HCT116 (cell line): ENCODE results near the gene MECP2. TPM values are rescaled to one million over a fixed set of nuclear protein-coding genes. Genes with fewer than 3 reads are reported as not detected.

Experiments
- ATAC-seq: fragments of 200-7000 bp; cut with Tn5 transposase; 2 replicates; pipeline ENCODE4 v1.9.1; 2020; ENCODE audit warnings: mild to moderate bottlenecking, moderate library complexity
- BruUV-seq: library from RNA; stranded (reverse); fragments of 400-500 nt; replicated peaks from 2 replicates; lab custom pipeline; 2021; lab: Mats Ljungman, UMichigan
- CTCF ChIA-PET: fragments of 300-600 bp; sonication (Branson Sonifier 250); formaldehyde crosslinking; loops from one replicate; lab custom pipeline; 2021; ENCODE audit warnings: antibody characterized with exemption; lab: Charles Lee
- POLR2A ChIA-PET: fragments of 300-600, 350-600 bp; sonication (Branson Sonifier 250); formaldehyde crosslinking; loops from one replicate; lab custom pipeline; 2021; ENCODE audit warnings: antibody characterized with exemption; lab: Charles Lee
- RAD21 ChIA-PET, 2 experiments: fragments of 300-600 bp; sonication (Branson Sonifier 250); formaldehyde crosslinking; loops; one replicate each; lab custom pipeline; 2023; ENCODE audit warnings: low total read pairs in 2 of 2; ENCODE audit not compliant: uncharacterized antibody in 2 of 2, unreplicated experiment in 2 of 2, low non-redundant PET in 1 of 2; lab: Charles Lee
- DNase-seq: peaks from one replicate; pipeline ENCODE4 v3.0.0-alpha.2; 2010; ENCODE audit warnings: low read depth, low spot score
- H2AFZ ChIP-seq: fragments of 200-600 bp; shearing (Covaris generic), sonication (generic); 2 replicates; pipeline ENCODE4 v1.6.1; 2017; ENCODE audit warnings: low read depth, mixed run types, mixed read lengths, antibody characterized with exemption, low read length; ENCODE audit not compliant: poor library complexity, severe bottlenecking
- H3K27ac ChIP-seq: 2 replicates; pipeline ENCODE4 v1.5.1; 2012; ENCODE audit warnings: low read depth, low read length
- H3K27me3 ChIP-seq: fragments of 200-600 bp; sonication (generic); 2 replicates; pipeline ENCODE4 v1.6.1; 2016; ENCODE audit warnings: mixed run types, low read length, mixed read lengths; ENCODE audit not compliant: insufficient read depth
- H3K36me3 ChIP-seq, 2 experiments: fragments of 200-500 bp in 1 of 2; fragments of 200-600 bp in 1 of 2; sonication (Bioruptor generic) in 1 of 2; sonication (generic) in 1 of 2; 2 replicates each; pipeline versions ENCODE4 v1.5.1 to v1.6.1; 2014 to 2016; ENCODE audit warnings: low read length in 2 of 2, inconsistent platforms in 1 of 2, mixed read lengths in 1 of 2, mixed run types in 1 of 2; ENCODE audit not compliant: insufficient read depth in 2 of 2, control insufficient read depth in 1 of 2
- H3K4me1 ChIP-seq, 2 experiments: fragments of 200-600 bp in 1 of 2; sonication (generic) in 1 of 2; 2 replicates each; pipeline versions ENCODE4 v1.5.1 to v1.6.1; 2012 to 2017; ENCODE audit warnings: low read length in 2 of 2, inconsistent platforms in 1 of 2, mild to moderate bottlenecking in 1 of 2, mixed read lengths in 1 of 2, mixed run types in 1 of 2, moderate library complexity in 1 of 2; ENCODE audit not compliant: insufficient read depth in 2 of 2, control insufficient read depth in 1 of 2
- H3K4me2 ChIP-seq: fragments of 200-600 bp; sonication (generic); 2 replicates; pipeline ENCODE4 v1.6.1; 2017; ENCODE audit warnings: mixed run types, low read length, mixed read lengths
- H3K4me3 ChIP-seq, 2 experiments: fragments of 200-600 bp in 1 of 2; sonication (generic) in 1 of 2; replicated peaks in 1 of 2; 2 replicates each; pipeline ENCODE4 v1.5.1; 2011 to 2016; ENCODE audit warnings: low read length in 2 of 2, control low read depth in 1 of 2, low read depth in 1 of 2, mild to moderate bottlenecking in 1 of 2, mixed read lengths in 1 of 2, mixed run types in 1 of 2
- H3K79me2 ChIP-seq: fragments of 200-600 bp; sonication (generic); 2 replicates; pipeline ENCODE4 v1.6.1; 2017; ENCODE audit warnings: mild to moderate bottlenecking, mixed run types, low read length, moderate library complexity, mixed read lengths; ENCODE audit not compliant: insufficient read depth
- H3K9ac ChIP-seq: fragments of 200-600 bp; sonication (generic); 2 replicates; pipeline ENCODE4 v1.6.1; 2016; ENCODE audit warnings: low read length, mixed read lengths
- H3K9me2 ChIP-seq: fragments of 200-600 bp; sonication (generic), shearing (Covaris generic); 2 replicates; pipeline ENCODE4 v1.6.1; 2017; ENCODE audit warnings: mixed run types, mild to moderate bottlenecking, moderate library complexity; ENCODE audit not compliant: insufficient read depth
- H3K9me3 ChIP-seq, 2 experiments: fragments of 200-500 bp in 1 of 2; fragments of 200-600 bp in 1 of 2; sonication (Bioruptor generic) in 1 of 2; sonication (generic) in 1 of 2; 2 replicates each; pipeline ENCODE4 v1.6.1; 2014 to 2017; ENCODE audit warnings: low read length in 2 of 2, mixed read lengths in 2 of 2, inconsistent platforms in 1 of 2, low read depth in 1 of 2, mild to moderate bottlenecking in 1 of 2, mixed run types in 1 of 2, moderate library complexity in 1 of 2; ENCODE audit not compliant: control insufficient read depth in 1 of 2, insufficient read depth in 1 of 2
- H4K20me1 ChIP-seq: fragments of 200-600 bp; sonication (generic), shearing (Covaris generic); 2 replicates; pipeline ENCODE4 v1.6.1; 2017; ENCODE audit warnings: mixed run types, mild to moderate bottlenecking, moderate library complexity; ENCODE audit not compliant: insufficient read depth
- CBX3 ChIP-seq: IDR thresholded peaks from 2 replicates; pipeline ENCODE4 v1.6.1; 2012; ENCODE audit warnings: low read depth
- CTCF ChIP-seq, 3 experiments: fragments of 200-600 bp in 1 of 3; sonication (generic) in 1 of 3; IDR thresholded peaks in 2 of 3; conservative IDR thresholded peaks in 1 of 3; 2 replicates each; pipeline ENCODE4 v1.5.1; 2012 to 2017; ENCODE audit warnings: low read depth in 2 of 3, low read length in 2 of 3, antibody characterized with exemption in 1 of 3, borderline replicate concordance in 1 of 3, control low read depth in 1 of 3, mild to moderate bottlenecking in 1 of 3, mixed read lengths in 1 of 3, mixed run types in 1 of 3, moderate library complexity in 1 of 3; ENCODE audit not compliant: insufficient read depth in 1 of 3
- FOSL1 ChIP-seq: IDR thresholded peaks from 2 replicates; pipeline ENCODE4 v1.6.1; 2012; ENCODE audit warnings: low read depth
- JUND ChIP-seq: IDR thresholded peaks from 2 replicates; pipeline ENCODE4 v1.6.1; 2012
- MAX ChIP-seq: IDR thresholded peaks from 2 replicates; pipeline ENCODE4 v1.6.1; 2012
- POLR2A ChIP-seq: IDR thresholded peaks from 2 replicates; pipeline ENCODE4 v1.7.0; 2011; ENCODE audit warnings: borderline replicate concordance; ENCODE audit not compliant: insufficient read depth, insufficient read length; ENCODE audit errors: extremely low read depth
- POLR2AphosphoS5 ChIP-seq: IDR thresholded peaks from 2 replicates; pipeline ENCODE4 v1.6.1; 2011; ENCODE audit warnings: mild to moderate bottlenecking, low read depth, low read length, moderate library complexity
- REST ChIP-seq: IDR thresholded peaks from 2 replicates; pipeline ENCODE4 v1.6.1; 2012; ENCODE audit warnings: low read depth
- SIN3A ChIP-seq: IDR thresholded peaks from 2 replicates; pipeline ENCODE4 v1.6.1; 2012; ENCODE audit warnings: low read depth
- SP1 ChIP-seq: IDR thresholded peaks from 2 replicates; pipeline ENCODE4 v1.6.1; 2012; ENCODE audit warnings: low read depth
- SRF ChIP-seq: IDR thresholded peaks from 2 replicates; pipeline ENCODE4 v1.6.1; 2012; ENCODE audit warnings: low read depth
- TCF7L2 ChIP-seq: IDR thresholded peaks from 2 replicates; pipeline ENCODE4 v1.7.0; 2011; ENCODE audit warnings: borderline replicate concordance, inconsistent platforms; ENCODE audit not compliant: insufficient read depth, insufficient read length; ENCODE audit errors: extremely low read depth
- ZBTB33 ChIP-seq: IDR thresholded peaks from 2 replicates; pipeline ENCODE4 v1.6.1; 2011; ENCODE audit warnings: mild to moderate bottlenecking, low read length, moderate library complexity; ENCODE audit not compliant: insufficient replicate concordance; ENCODE audit errors: extremely low read depth
- ZNF274 ChIP-seq: fragments of 200-500 bp; sonication (Bioruptor generic); IDR thresholded peaks from 2 replicates; pipeline ENCODE4 v1.6.1; 2014; ENCODE audit warnings: mild to moderate bottlenecking, low read depth, low read length, inconsistent platforms
- intact Hi-C: fragments of 100-400 bp; cut with micrococcal nuclease; formaldehyde crosslinking; loops from 2 replicates; pipeline ENCODE4 v1.10.0; 2022
- total RNA-seq: library from RNA; stranded (reverse); gene quantifications from one replicate; pipeline ENCODE4 v1.2.1, GENCODE V29; 2021; ENCODE audit not compliant: unreplicated experiment

Gene MECP2
- total RNA-seq, 1 experiment from 2014 or later, result 32.4 TPM

- ChIA-PET POLR2A (no interaction called here), CTCF (no interaction called here), RAD21 (no interaction called here)
- no peak overlapping the region for H3K9ac ChIP-seq
- TF ChIP-seq POLR2AphosphoS5 (no peak), TCF7L2 (no peak), JUND (no peak), FOSL1 (no peak), SP1 (no peak), CBX3 (no peak), REST (no peak), SRF (no peak), ZNF274 (no peak), ZBTB33 (no peak), MAX (no peak), SIN3A (no peak), POLR2A (no peak), CTCF (IDR thresholded peaks at IDR 0.05 in 2 of 3, conservative IDR thresholded peaks at IDR 0.05 in 1 of 3; ENCODE audit: borderline replicate concordance in 1 of 3, insufficient read depth in 1 of 3, low read depth in 2 of 3, low read length in 2 of 3) (no peak)
- DNase-seq (no peak), ATAC-seq (no peak)
- intact Hi-C loops, result no loop called here
- H3K27ac ChIP-seq, result no peak overlapping the region
- H3K4me1 ChIP-seq, result no peaks in the 10 kb centered on the region
- no peaks in the 10 kb centered on the region for H4K20me1 ChIP-seq
- no peaks in the 10 kb centered on the region for H3K9me2 ChIP-seq
- H3K9me3 ChIP-seq, result no peaks in the 10 kb centered on the region
- H3K27me3 ChIP-seq, result no peaks in the 10 kb centered on the region
- H3K4me2 ChIP-seq, result no peak overlapping the region
- H3K36me3 ChIP-seq, result no peaks in the 10 kb centered on the region
- H2AFZ ChIP-seq, result no peak overlapping the region
- no peaks in the 10 kb centered on the region for H3K79me2 ChIP-seq
- H3K4me3 ChIP-seq, result no peak overlapping the region
- BruUV-seq, result no TSS peak
Observed at GRCh38 chrX:154115750-154116149, 18.2 kb upstream of the MECP2 start.
